Upper lobe of left lung (tissue), 4 donors: ENCODE measurements around the gene AKT1.

Experiments used
- CTCF ChIP-seq, 6 experiments: fragments of 450-650 bp in 4 of 6; fragments of 200-600 bp in 2 of 6; sonication (generic) in 2 of 6; IDR thresholded peaks; one replicate each; pipeline ENCODE4 v1.5.1; 2016 to 2019; ENCODE audit warnings: antibody characterized with exemption in 6 of 6
- EP300 ChIP-seq, 4 donors: sonication (generic); formaldehyde crosslinking; IDR thresholded peaks; one replicate each; pipeline ENCODE4 v1.5.1; 2017; ENCODE audit warnings: antibody characterized with exemption in 4 of 4, control low read depth in 2 of 4

GRCh38 chr14:104778694-104779331, 16.7 kb downstream of the AKT1 start:
- TF ChIP-seq CTCF (IDR thresholded peaks at IDR 0.05) (no peak), EP300 (IDR thresholded peaks at IDR 0.05) (no peak)
